ENCODE measurements around the gene POLR2E. TPM values are rescaled to one million over a fixed set of nuclear protein-coding genes. Genes with fewer than 3 reads are reported as not detected.

The POLR2E gene
- total RNA-seq, 1 experiment from 2014 or later, result 355 TPM

GRCh38 chr19:1041272-1041834 is 53.8 kb downstream of the POLR2E start:
- DNase-seq (ENCODE audit: low spot score), result no peak
- in situ Hi-C loops (cut with HindIII; ENCODE audit: low sequenced_read_pairs), result no loop called here

- peak; percentile 95 for DNase-seq (ENCODE audit: low spot score)
- in situ Hi-C loops (cut with HindIII; ENCODE audit: low sequenced_read_pairs), result no loop called here
These were observed 54.5 kb downstream of the POLR2E start for GRCh38 chr19:1040476-1041271.

- peak; percentile 97 for DNase-seq (ENCODE audit: low spot score)
- in situ Hi-C loops (cut with HindIII; ENCODE audit: low sequenced_read_pairs), result no loop called here
These were observed 55.3 kb downstream of the POLR2E start, which contains the start of gene ABCA7 for GRCh38 chr19:1039646-1040475. Gene ABCA7 (plus strand): TSS chr19:1040107. CDS start chr19:1041362, 1,255 bp downstream.

GRCh38 chr19:1038978-1039645 is 56.1 kb downstream of the POLR2E start:
- no peak for DNase-seq (ENCODE audit: low spot score)
- in situ Hi-C loops (cut with HindIII; ENCODE audit: low sequenced_read_pairs), result no loop called here

- in situ Hi-C loops (cut with HindIII; ENCODE audit: low sequenced_read_pairs), result no loop called here
- DNase-seq (ENCODE audit: low spot score), result no peak
These were observed 57.5 kb downstream of the POLR2E start for GRCh38 chr19:1037621-1038064.

Other genes with a start within 250 kb of the POLR2E start
- gene ELANE, start 243.1 kb downstream of the POLR2E start, total RNA-seq (2014; rRNA removed; shearing (Covaris generic)), result not detected in 2 replicates
- gene CFD, start 235.7 kb downstream of the POLR2E start, total RNA-seq (2014; rRNA removed; shearing (Covaris generic)), result 3.6 and 6.1 TPM in 2 replicates
- gene MED16, start 202.2 kb downstream of the POLR2E start, total RNA-seq (2014; rRNA removed; shearing (Covaris generic)), result 51.0 and 58.7 TPM in 2 replicates
- not detected in 2 replicates for gene RNU6-9, start 201.9 kb downstream of the POLR2E start, total RNA-seq (2014; rRNA removed; shearing (Covaris generic))
- 12.7 and 13.9 TPM in 2 replicates for gene R3HDM4, start 182.2 kb downstream of the POLR2E start, total RNA-seq (2014; rRNA removed; shearing (Covaris generic))
- 1.8 and 1.9 TPM in 2 replicates for gene KISS1R, start 178.0 kb downstream of the POLR2E start, total RNA-seq (2014; rRNA removed; shearing (Covaris generic))
- 95.4 and 103 TPM in 2 replicates for gene ARID3A, start 169.3 kb downstream of the POLR2E start, total RNA-seq (2014; rRNA removed; shearing (Covaris generic))
- 176 and 280 TPM in 2 replicates for gene WDR18, start 111.0 kb downstream of the POLR2E start, total RNA-seq (2014; rRNA removed; shearing (Covaris generic))
- 0.74 and 3.5 TPM in 2 replicates for gene GRIN3B, start 95.0 kb downstream of the POLR2E start, total RNA-seq (2014; rRNA removed; shearing (Covaris generic))
- 131 and 142 TPM in 2 replicates for gene TMEM259, start 74.3 kb downstream of the POLR2E start, total RNA-seq (2014; rRNA removed; shearing (Covaris generic))
- not detected in 2 replicates for gene RNU6-2, start 73.9 kb downstream of the POLR2E start, total RNA-seq (2014; rRNA removed; shearing (Covaris generic))
- 245 and 296 TPM in 2 replicates for gene CNN2, start 68.8 kb downstream of the POLR2E start, total RNA-seq (2014; rRNA removed; shearing (Covaris generic))
- gene ABCA7, start 55.3 kb downstream of the POLR2E start, total RNA-seq (2014; rRNA removed; shearing (Covaris generic)), result 6.2 and 13.9 TPM in 2 replicates
- 126 and 134 TPM in 2 replicates for gene ARHGAP45, start 28.2 kb downstream of the POLR2E start, total RNA-seq (2014; rRNA removed; shearing (Covaris generic))
- 593 and 784 TPM in 2 replicates for gene GPX4, start 8.6 kb upstream of the POLR2E start, total RNA-seq (2014; rRNA removed; shearing (Covaris generic))
- 22.3 and 25.1 TPM in 2 replicates for gene SBNO2, start 78.9 kb upstream of the POLR2E start, total RNA-seq (2014; rRNA removed; shearing (Covaris generic))
- gene STK11, start 110.4 kb upstream of the POLR2E start, total RNA-seq (2014; rRNA removed; shearing (Covaris generic)), result 83.6 and 94.8 TPM in 2 replicates
- 3.6 and 5.6 TPM in 2 replicates for gene CBARP, start 142.6 kb upstream of the POLR2E start, total RNA-seq (2014; rRNA removed; shearing (Covaris generic))
- gene ATP5F1D, start 146.4 kb upstream of the POLR2E start, total RNA-seq (2014; rRNA removed; shearing (Covaris generic)), result 61.3 and 98.5 TPM in 2 replicates
- gene MIDN, start 153.2 kb upstream of the POLR2E start, total RNA-seq (2014; rRNA removed; shearing (Covaris generic)), result 14.0 and 17.5 TPM in 2 replicates
- 196 and 215 TPM in 2 replicates for gene CIRBP, start 174.0 kb upstream of the POLR2E start, total RNA-seq (2014; rRNA removed; shearing (Covaris generic))
- gene FAM174C, start 180.2 kb upstream of the POLR2E start, total RNA-seq (2014; rRNA removed; shearing (Covaris generic)), result 37.9 and 45.0 TPM in 2 replicates
- 0.31 and 1.3 TPM in 2 replicates for gene EFNA2, start 190.5 kb upstream of the POLR2E start, total RNA-seq (2014; rRNA removed; shearing (Covaris generic))

All from G401 (cell line).